Measurements from ENCODE around the gene OS9.

DNA sequence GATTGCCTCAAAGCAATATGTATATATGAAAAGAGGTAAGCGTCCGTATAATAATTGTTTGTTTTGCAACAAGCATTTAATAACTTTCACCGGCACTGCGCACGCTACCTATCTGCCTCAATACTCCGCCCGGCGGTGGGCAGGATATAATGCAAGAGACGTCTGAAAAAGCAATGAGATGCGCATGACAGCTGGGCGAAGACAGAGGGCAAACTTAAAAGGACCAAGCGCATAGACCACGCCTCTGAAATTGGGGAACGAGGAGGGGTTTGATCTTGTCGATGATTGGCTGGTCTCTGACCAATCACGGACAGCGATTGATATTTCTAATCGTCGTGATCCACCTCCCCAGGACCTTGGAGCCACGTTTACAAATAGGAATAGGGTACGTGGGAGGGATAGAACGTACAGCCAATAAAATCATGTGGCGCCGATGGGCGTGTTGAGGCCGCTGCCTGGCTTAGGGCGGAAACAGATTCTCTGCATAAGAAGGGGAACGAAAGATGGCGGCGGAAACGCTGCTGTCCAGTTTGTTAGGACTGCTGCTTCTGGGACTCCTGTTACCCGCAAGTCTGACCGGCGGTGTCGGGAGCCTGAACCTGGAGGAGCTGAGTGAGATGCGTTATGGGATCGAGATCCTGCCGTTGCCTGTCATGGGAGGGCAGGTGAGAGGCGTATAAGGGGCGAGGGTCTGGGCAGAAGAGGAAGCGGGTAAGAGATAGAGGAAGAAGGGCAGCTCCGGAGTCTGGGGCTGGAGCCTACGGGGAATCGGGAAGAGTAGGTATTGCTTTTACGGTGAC lies at the start of gene OS9:
- TF ChIP-seq MXI1 (IDR thresholded peaks at IDR 0.05; ENCODE audit: borderline replicate concordance, low read depth, low read length) (peak; percentile 69), POLR2A (IDR thresholded peaks at IDR 0.05; ENCODE audit: low read depth, low read length) (peak; percentile 88)
- TF ChIP-seq, protein P1, sequence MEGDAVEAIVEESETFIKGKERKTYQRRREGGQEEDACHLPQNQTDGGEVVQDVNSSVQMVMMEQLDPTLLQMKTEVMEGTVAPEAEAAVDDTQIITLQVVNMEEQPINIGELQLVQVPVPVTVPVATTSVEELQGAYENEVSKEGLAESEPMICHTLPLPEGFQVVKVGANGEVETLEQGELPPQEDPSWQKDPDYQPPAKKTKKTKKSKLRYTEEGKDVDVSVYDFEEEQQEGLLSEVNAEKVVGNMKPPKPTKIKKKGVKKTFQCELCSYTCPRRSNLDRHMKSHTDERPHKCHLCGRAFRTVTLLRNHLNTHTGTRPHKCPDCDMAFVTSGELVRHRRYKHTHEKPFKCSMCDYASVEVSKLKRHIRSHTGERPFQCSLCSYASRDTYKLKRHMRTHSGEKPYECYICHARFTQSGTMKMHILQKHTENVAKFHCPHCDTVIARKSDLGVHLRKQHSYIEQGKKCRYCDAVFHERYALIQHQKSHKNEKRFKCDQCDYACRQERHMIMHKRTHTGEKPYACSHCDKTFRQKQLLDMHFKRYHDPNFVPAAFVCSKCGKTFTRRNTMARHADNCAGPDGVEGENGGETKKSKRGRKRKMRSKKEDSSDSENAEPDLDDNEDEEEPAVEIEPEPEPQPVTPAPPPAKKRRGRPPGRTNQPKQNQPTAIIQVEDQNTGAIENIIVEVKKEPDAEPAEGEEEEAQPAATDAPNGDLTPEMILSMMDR (conservative IDR thresholded peaks at IDR 0.05; ENCODE audit: low read depth, low read length), result peak; percentile 90

Measured in IMR-90 (cell line).